Stomach (tissue), 9 donors: ENCODE results near the gene SLC6A3. TPM values are rescaled to one million over a fixed set of nuclear protein-coding genes. Genes with fewer than 3 reads are reported as not detected.

Experiments
- DNase-seq, 2 donors: peaks; one replicate each; pipeline versions ENCODE4 v3.0.0 to v3.0.0-alpha.2; 2013 to 2019
- H3K27ac ChIP-seq, 5 donors: fragments of 200-600 bp in 4 of 5; sonication (generic) in 4 of 5; one replicate each; pipeline ENCODE4 v1.5.1; 2013 to 2019; ENCODE audit warnings: mild to moderate bottlenecking in 1 of 5, moderate library complexity in 1 of 5
- H3K27me3 ChIP-seq, 3 donors: fragments of 200-600 bp; sonication (generic); one replicate each; pipeline ENCODE4 v1.5.1; 2017 to 2019; ENCODE audit warnings: mixed run types in 1 of 3
- H3K36me3 ChIP-seq, 4 donors: fragments of 200-600 bp; sonication (generic); 1 replicate in 3 of 4; 2 replicates in 1 of 4; pipeline ENCODE4 v1.5.1; 2016 to 2019
- H3K4me1 ChIP-seq, 4 donors: fragments of 200-600 bp; sonication (generic); one replicate each; pipeline ENCODE4 v1.5.1; 2016 to 2019
- H3K4me3 ChIP-seq, 4 donors: fragments of 200-600 bp; sonication (generic) in 3 of 4; one replicate each; pipeline ENCODE4 v1.5.1; 2016 to 2019; ENCODE audit warnings: mild to moderate bottlenecking in 1 of 4
- H3K9me3 ChIP-seq, 4 donors: fragments of 200-600 bp; sonication (generic); one replicate each; pipeline ENCODE4 v1.5.1; 2016 to 2019
- EP300 ChIP-seq: sonication (generic); formaldehyde crosslinking; IDR thresholded peaks from one replicate; pipeline ENCODE4 v1.6.1; 2017; ENCODE audit warnings: antibody characterized with exemption
- POLR2A ChIP-seq, 4 donors: fragments of 450-650 bp; IDR thresholded peaks; one replicate each; pipeline ENCODE4 v1.6.1; 2016; ENCODE audit warnings: antibody characterized with exemption in 4 of 4, control low read depth in 2 of 4, mild to moderate bottlenecking in 1 of 4, moderate library complexity in 1 of 4
- POLR2AphosphoS5 ChIP-seq, 3 donors: sonication (generic); formaldehyde crosslinking; IDR thresholded peaks; one replicate each; pipeline ENCODE4 v1.6.1; 2016; ENCODE audit warnings: antibody characterized with exemption in 3 of 3
- WGBS, 5 donors: extraction: QIAGEN DNeasy Blood & Tissue Kit in 3 of 5; methylation state at CpG; one replicate each; pipeline versions ENCODE4 v1.1.5 to v1.1.7; 2013 to 2018; 5-methylcytosine and 5-hydroxymethylcytosine counted together
- intact Hi-C: fragments of 100-400 bp; cut with DNase I; formaldehyde crosslinking; loops from one replicate; pipeline ENCODE4 v1.15.1; 2023; ENCODE audit warnings: low total_unique reads
- polyA plus RNA-seq, 3 donors: library from polyadenylated mRNA; stranded (reverse); fragments of 200-250 nt; gene quantifications; one replicate each; pipeline ENCODE4 v1.2.3, GENCODE V29; 2013
- total RNA-seq, 5 donors: library from RNA; depleted of rRNA; stranded (reverse); fragments of >200 nt; gene quantifications; one replicate each; pipeline versions ENCODE4 v1.1.0 to v1.2.3, GENCODE V29; 2014 to 2016
- TF ChIP-seq, protein P1 (sequence below), 7 experiments: fragments of 450-650 bp in 4 of 7; fragments of 200-600 bp in 3 of 7; sonication (generic) in 3 of 7; IDR thresholded peaks; one replicate each; pipeline ENCODE4 v1.5.1; 2016 to 2019; ENCODE audit warnings: antibody characterized with exemption in 7 of 7, control low read depth in 2 of 7, mild to moderate bottlenecking in 1 of 7
- donor health status: healthy with polysubstance abuse.
- donor health status: Bipolar disorder and iron deficiency.
- donor health status: healthy.

The SLC6A3 gene
- total and polyA plus RNA-seq, 8 donors, result 0.05 TPM; not detected in 7

DNA sequence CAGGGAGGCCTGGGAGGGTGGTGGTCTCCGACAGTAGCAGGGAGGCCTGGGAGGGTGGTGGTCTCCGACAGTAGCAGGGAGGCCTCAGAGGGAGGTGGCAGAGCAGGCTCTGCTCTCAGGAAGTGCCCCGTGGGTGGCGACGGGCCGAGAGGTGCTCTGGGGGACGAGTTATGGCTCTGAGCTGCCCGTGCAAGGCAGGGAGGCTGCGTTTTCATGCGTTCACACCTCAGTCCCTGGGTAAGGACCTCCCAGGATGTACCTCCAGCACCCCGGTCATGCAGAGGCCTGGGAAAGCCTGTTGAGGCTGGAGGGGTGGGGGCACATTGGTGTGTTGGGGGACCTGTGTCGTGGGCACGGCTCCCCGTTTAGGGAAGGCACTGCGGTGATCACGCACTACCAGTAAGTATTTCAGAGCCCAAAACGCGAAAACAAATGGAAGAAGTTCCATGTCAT lies 63.0 kb downstream of the SLC6A3 start:
- Histone ChIP-seq H3K4me1 (peaks cover 15 to 34% (median 29%) of the 10 kb centered on the region in 4 donors), H3K27me3 (peaks cover 0 to 69% (median 0%) of the 10 kb centered on the region in 3 donors), H3K36me3 (no peaks in the 10 kb centered on the region), H3K27ac (no peak overlapping the region), H3K4me3 (no peak overlapping the region), H3K9me3 (no peaks in the 10 kb centered on the region)
- intact Hi-C loops, result no loop called here
- DNase-seq, result no peak
- no peak for TF ChIP-seq POLR2AphosphoS5 (IDR thresholded peaks at IDR 0.05)
- TF ChIP-seq, protein P1, sequence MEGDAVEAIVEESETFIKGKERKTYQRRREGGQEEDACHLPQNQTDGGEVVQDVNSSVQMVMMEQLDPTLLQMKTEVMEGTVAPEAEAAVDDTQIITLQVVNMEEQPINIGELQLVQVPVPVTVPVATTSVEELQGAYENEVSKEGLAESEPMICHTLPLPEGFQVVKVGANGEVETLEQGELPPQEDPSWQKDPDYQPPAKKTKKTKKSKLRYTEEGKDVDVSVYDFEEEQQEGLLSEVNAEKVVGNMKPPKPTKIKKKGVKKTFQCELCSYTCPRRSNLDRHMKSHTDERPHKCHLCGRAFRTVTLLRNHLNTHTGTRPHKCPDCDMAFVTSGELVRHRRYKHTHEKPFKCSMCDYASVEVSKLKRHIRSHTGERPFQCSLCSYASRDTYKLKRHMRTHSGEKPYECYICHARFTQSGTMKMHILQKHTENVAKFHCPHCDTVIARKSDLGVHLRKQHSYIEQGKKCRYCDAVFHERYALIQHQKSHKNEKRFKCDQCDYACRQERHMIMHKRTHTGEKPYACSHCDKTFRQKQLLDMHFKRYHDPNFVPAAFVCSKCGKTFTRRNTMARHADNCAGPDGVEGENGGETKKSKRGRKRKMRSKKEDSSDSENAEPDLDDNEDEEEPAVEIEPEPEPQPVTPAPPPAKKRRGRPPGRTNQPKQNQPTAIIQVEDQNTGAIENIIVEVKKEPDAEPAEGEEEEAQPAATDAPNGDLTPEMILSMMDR (IDR thresholded peaks at IDR 0.05), result no peak
- no peak for TF ChIP-seq POLR2A (IDR thresholded peaks at IDR 0.05)
- no peak for TF ChIP-seq EP300
- WGBS, 5 donors, result 88 to 93% (median 90%) methylated on average over 17 to 18 of the region's 18 CpGs

DNA sequence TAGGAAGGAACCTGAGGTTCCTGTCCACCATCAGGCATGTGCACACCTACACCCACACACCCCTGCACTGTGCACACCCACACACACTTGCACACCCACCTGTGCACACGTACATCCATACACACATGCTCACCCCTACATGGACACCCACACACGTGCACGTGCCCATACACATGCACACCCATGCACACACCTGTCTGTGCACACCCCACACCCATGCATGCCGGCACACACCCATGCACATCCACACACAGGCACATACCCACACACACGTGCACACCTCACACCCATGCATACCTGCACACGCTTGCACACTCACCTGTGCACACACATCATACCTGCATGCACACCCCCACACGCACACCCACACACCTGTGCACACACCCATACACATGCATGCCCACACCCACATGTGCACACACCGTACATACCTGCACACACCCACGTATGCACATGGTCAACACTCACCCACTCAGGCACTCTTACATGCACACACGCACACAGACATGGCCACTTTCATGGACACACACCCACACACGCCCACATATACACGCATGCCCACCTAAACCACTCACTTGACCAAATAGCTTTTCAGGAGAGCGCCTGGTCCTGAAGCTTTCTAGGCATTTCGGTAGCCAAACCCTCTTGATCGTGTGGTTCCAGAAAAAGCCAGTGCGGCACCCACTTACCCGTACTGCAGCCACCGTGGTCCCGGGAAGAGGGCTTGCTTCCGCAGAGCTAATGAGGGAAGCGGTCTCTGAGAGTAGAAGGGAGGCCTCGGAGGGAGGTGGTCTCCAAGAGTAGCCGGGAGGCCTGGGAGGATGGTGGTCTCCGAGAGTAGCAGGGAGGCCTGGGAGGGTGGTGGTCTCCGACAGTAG lies 63.6 kb downstream of the SLC6A3 start:
- Histone ChIP-seq H3K4me3 (no peak overlapping the region), H3K36me3 (no peaks in the 10 kb centered on the region), H3K27me3 (peaks cover 0 to 63% (median 0%) of the 10 kb centered on the region in 3 donors), H3K9me3 (no peaks in the 10 kb centered on the region), H3K4me1 (peaks cover 13 to 27% (median 23%) of the 10 kb centered on the region in 4 donors), H3K27ac (no peak overlapping the region)
- 89 to 92% (median 90%) methylated on average over 25 of the region's 25 CpGs for WGBS, 5 donors
- no peak for DNase-seq
- TF ChIP-seq EP300 (no peak), POLR2AphosphoS5 (IDR thresholded peaks at IDR 0.05) (no peak), POLR2A (IDR thresholded peaks at IDR 0.05) (no peak)
- TF ChIP-seq, protein P1 (IDR thresholded peaks at IDR 0.05), result no peak
- intact Hi-C loops, result no loop called here

DNA sequence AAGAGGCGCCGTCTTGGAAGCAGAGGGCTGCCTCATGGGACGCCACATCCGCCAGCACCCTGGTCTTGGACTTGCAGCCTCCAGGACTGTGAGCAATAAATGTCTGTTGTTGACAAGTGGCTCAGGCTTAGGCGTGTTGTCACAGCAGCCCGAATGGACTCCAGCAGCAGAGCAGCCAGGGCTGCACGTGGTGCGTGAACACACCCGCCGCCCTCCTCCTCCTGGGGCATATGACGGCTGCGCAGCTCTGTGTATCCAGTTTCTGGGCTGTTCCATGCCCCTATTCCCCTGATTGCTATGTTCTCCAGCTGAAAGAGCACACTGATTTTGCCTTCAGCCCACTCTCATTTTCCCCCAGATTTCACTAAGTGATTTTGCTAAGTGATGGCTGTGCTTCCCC lies 64.3 kb downstream of the SLC6A3 start:
- peaks cover 8 to 20% (median 18%) of the 10 kb centered on the region in 4 donors for H3K4me1 ChIP-seq
- no peak overlapping the region for H3K27ac ChIP-seq
- TF ChIP-seq EP300 (no peak), POLR2A (IDR thresholded peaks at IDR 0.05) (no peak), POLR2AphosphoS5 (IDR thresholded peaks at IDR 0.05) (no peak)
- TF ChIP-seq, protein P1 (IDR thresholded peaks at IDR 0.05), result no peak
- DNase-seq, result no peak
- peaks cover 0 to 61% (median 0%) of the 10 kb centered on the region in 3 donors for H3K27me3 ChIP-seq
- H3K9me3 ChIP-seq, result no peaks in the 10 kb centered on the region
- H3K4me3 ChIP-seq, result peak overlapping the region in 2 of 4 donors; percentile 7 to 20
- 67 to 87% (median 80%) methylated on average over 8 to 12 of the region's 12 CpGs for WGBS, 5 donors
- H3K36me3 ChIP-seq, result no peaks in the 10 kb centered on the region
- intact Hi-C loops, result no loop called here

DNA sequence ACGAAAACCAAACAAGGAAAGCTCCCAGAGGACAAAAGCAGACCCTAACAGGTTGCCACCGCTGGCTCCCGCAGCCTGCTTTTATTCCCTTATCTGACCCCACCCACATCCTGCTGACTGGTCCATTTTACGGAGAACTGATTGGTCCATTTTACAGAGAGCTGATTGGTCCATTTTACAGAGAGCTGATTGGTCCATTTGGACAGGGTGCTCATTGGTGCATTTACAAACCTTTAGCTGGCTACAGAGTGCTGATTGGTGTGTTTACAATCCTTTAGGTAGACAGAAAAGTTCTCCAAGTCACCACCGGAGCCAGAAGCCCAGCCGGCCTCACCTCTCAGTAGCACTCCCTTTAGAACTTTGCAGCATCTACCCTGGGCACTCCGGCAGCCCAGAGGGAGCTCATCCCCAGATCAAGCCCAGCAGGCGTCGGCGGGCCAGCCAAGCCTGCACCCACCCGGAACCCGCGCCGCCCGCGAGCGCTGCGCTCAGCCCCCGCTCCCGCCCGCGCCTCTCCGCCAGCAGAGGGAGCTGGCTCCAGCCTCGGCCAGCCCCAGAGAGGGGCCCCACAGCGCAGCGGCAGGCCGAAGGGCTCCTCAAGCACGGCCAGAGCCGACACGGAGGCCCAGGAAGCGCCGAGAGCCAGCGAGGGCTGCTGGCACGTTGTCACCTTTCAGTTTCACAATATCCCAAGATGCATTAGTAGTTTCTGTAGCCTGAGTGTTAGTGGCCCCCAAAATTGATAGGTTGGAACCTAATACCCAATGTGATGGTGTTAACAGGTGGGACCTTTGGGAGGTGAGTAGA lies 65.0 kb downstream of the SLC6A3 start:
- no peaks in the 10 kb centered on the region for H3K36me3 ChIP-seq
- H3K4me3 ChIP-seq, result peak overlapping the region; percentile 1 to 38 (median 14)
- H3K4me1 ChIP-seq, result peaks cover 4 to 14% (median 12%) of the 10 kb centered on the region in 4 donors
- 16 to 90% (median 20%) methylated on average over 5 to 34 of the region's 34 CpGs for WGBS, 5 donors
- H3K27me3 ChIP-seq, result peaks cover 0 to 63% (median 0%) of the 10 kb centered on the region in 3 donors
- TF ChIP-seq, protein P1 (IDR thresholded peaks at IDR 0.05), result peak in 5 of 7 experiments; percentile 34 to 83 (median 73)
- TF ChIP-seq POLR2AphosphoS5 (IDR thresholded peaks at IDR 0.05) (no peak), POLR2A (IDR thresholded peaks at IDR 0.05) (no peak)
- DNase-seq, result peak; percentile 63 to 80
- no peak overlapping the region for H3K27ac ChIP-seq
- intact Hi-C loops, result no loop called here
- no peaks in the 10 kb centered on the region for H3K9me3 ChIP-seq
